ENCODE results near the gene SLC17A1. TPM values are rescaled to one million over a fixed set of nuclear protein-coding genes. Genes with fewer than 3 reads are reported as not detected.

SLC17A1 gene
- total RNA-seq, 1 donor from 2014 or later: not detected

GRCh38 chr6:25788305-25788922 is 43.4 kb downstream of the SLC17A1 start:
- DNase-seq (ENCODE audit: low spot score in 2 of 2): no peak
- Histone ChIP-seq H3K9me3 (no peaks in the 10 kb centered on the region), H3K4me3 (no peak overlapping the region), H3K27ac (no peak overlapping the region), H3K4me1 (no peaks in the 10 kb centered on the region), H3K27me3 (no peaks in the 10 kb centered on the region), H3K36me3 (no peaks in the 10 kb centered on the region)
- intact Hi-C loops (cut with DNase I): loop anchor here (2.0 to 10.0 kb wide), 3 partner anchors 102 to 216 kb away; no protein-coding TSS in a partner anchor
- peak; percentile 17 to 49 (median 37) for TF ChIP-seq CTCF (IDR thresholded peaks at IDR 0.05)

GRCh38 chr6:25787428-25787827 is 44.4 kb downstream of the SLC17A1 start:
- Histone ChIP-seq H3K36me3 (no peaks in the 10 kb centered on the region), H3K4me3 (no peak overlapping the region), H3K27me3 (no peaks in the 10 kb centered on the region), H3K27ac (no peak overlapping the region), H3K4me1 (no peaks in the 10 kb centered on the region), H3K9me3 (no peaks in the 10 kb centered on the region)
- intact Hi-C loops (cut with DNase I): loop anchor here (10.0 kb wide), 1 partner anchor 217 kb away; no protein-coding TSS in a partner anchor
- no peak for TF ChIP-seq CTCF (IDR thresholded peaks at IDR 0.05)
- DNase-seq (ENCODE audit: low spot score in 2 of 2): no peak

GRCh38 chr6:25781134-25781533 is 50.7 kb downstream of the SLC17A1 start:
- Histone ChIP-seq H3K27ac (no peak overlapping the region), H3K27me3 (no peaks in the 10 kb centered on the region), H3K9me3 (no peaks in the 10 kb centered on the region), H3K4me3 (no peak overlapping the region), H3K4me1 (no peaks in the 10 kb centered on the region), H3K36me3 (no peaks in the 10 kb centered on the region)
- intact Hi-C loops (cut with DNase I): loop anchor here (10.0 kb wide), 1 partner anchor 224 kb away; no protein-coding TSS in a partner anchor
- DNase-seq (ENCODE audit: low spot score in 2 of 2): no peak
- no peak for TF ChIP-seq CTCF (IDR thresholded peaks at IDR 0.05)

- no peaks in the 10 kb centered on the region for H3K27me3 ChIP-seq
- H3K4me1 ChIP-seq: no peaks in the 10 kb centered on the region
- intact Hi-C loops (cut with DNase I): no loop called here
- H3K27ac ChIP-seq: no peak overlapping the region
- no peak for DNase-seq (ENCODE audit: low spot score in 2 of 2)
- TF ChIP-seq CTCF (IDR thresholded peaks at IDR 0.05): no peak
- no peaks in the 10 kb centered on the region for H3K9me3 ChIP-seq
- no peak overlapping the region for H3K4me3 ChIP-seq
- no peaks in the 10 kb centered on the region for H3K36me3 ChIP-seq
Observed at GRCh38 chr6:25777856-25778649, 53.8 kb downstream of the SLC17A1 start.

GRCh38 chr6:25777031-25777430 is 54.8 kb downstream of the SLC17A1 start:
- DNase-seq (ENCODE audit: low spot score in 2 of 2): no peak
- Histone ChIP-seq H3K4me1 (no peaks in the 10 kb centered on the region), H3K27ac (no peak overlapping the region), H3K9me3 (no peaks in the 10 kb centered on the region), H3K36me3 (no peaks in the 10 kb centered on the region), H3K4me3 (no peak overlapping the region), H3K27me3 (no peaks in the 10 kb centered on the region)
- TF ChIP-seq CTCF (IDR thresholded peaks at IDR 0.05): no peak
- intact Hi-C loops (cut with DNase I): no loop called here

All from ascending aorta (tissue), 2 donors.